Measurements from ENCODE around the gene RPL19.

Gene RPL19

DNA sequence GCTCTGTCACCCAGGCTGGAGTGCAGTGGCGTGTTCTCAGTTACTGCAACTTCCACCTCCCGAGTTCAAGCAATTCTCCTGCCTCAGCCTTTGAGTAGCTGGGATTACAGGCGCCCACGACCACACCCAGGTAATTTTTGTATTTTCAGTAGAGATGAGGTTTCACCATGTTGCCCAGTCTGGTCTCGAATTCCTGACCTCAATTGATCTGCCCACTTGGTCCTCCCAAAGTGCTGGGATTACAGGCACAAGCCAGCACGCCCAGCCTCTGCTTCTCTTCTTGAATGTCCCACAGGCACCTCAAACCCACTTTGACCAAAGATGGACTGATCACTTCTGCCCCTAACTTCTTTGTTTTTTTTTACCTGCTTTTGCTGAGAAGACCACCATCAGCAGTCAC, 29.5 kb upstream of the RPL19 start:
- in situ Hi-C loops (cut with MboI; ENCODE audit: low sequenced_read_pairs), result no loop called here

GRCh38 chr17:39171933-39172332, 28.1 kb upstream of the RPL19 start:
- in situ Hi-C loops (cut with MboI; ENCODE audit: low sequenced_read_pairs), result no loop called here

DNA sequence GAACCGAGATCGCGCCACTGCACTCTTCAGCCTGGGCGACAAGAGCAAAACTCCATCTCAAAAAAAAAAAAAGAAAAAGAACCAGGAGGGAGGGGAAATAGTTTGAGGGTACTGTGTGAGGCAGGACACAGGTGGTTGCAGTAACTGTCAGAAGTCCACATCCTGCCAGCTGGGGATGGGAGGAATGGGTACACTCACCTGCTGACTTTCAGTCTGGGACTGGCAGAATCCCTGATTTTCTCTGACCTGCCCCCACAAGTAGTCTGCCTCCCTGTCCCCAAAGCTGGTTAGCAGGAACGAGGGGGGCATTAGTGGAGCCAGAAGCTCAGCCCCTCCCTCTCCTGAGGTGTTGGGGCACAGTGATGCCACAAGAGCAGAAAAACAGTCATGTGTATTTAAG, 27.0 kb upstream of the RPL19 start:
- in situ Hi-C loops (cut with MboI; ENCODE audit: low sequenced_read_pairs), result no loop called here

- in situ Hi-C loops (cut with MboI; ENCODE audit: low sequenced_read_pairs), result no loop called here
Observed at GRCh38 chr17:39173526-39174274, 26.4 kb upstream of the RPL19 start.

GRCh38 chr17:39174920-39175694, 25.0 kb upstream of the RPL19 start:
- in situ Hi-C loops (cut with MboI; ENCODE audit: low sequenced_read_pairs), result no loop called here

- in situ Hi-C loops (cut with MboI; ENCODE audit: low sequenced_read_pairs), result no loop called here
Observed at GRCh38 chr17:39175695-39176093, 24.4 kb upstream of the RPL19 start.

GRCh38 chr17:39177256-39177655, 22.8 kb upstream of the RPL19 start:
- in situ Hi-C loops (cut with MboI; ENCODE audit: low sequenced_read_pairs), result no loop called here

DNA sequence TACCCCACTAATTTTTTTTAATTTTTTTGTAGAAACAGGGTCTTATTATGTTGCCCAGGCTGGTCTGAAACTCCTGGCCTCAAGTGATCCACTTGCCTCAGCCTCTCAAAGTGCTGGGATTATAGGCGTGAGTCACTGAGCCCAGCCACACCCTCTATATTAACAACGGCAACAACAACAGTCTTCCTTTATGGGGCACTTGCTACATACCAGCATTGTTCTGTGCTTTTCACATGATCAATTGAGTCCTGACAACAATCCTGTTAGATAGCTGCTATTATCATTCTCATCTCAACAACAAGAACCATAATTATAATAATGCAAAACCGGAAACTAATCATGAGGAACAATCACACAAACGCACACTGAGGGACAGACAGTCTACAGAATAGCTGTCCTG, 21.5 kb upstream of the RPL19 start:
- in situ Hi-C loops (cut with MboI; ENCODE audit: low sequenced_read_pairs), result no loop called here

DNA sequence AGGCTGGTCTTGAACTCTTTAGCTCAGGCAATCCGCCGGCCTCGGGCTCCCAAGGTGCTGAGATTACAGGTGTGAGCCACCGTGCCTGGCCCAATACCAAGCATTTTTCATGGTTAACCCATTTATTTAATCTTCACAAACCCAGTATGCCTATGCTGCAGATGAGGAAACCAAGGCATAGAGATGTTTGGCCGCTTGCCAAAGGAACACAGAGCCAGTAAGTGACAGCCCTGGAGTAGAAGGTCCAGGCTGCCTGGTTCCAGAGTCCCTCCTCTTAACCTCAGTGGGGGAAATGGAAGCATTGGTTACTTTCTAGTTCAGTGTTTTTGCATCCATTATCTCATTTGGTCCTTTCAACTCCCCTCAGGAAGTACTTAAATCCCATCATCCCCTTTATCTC, 18.8 kb upstream of the RPL19 start:
- in situ Hi-C loops (cut with MboI; ENCODE audit: low sequenced_read_pairs), result no loop called here

GRCh38 chr17:39183045-39183444, 17.0 kb upstream of the RPL19 start:
- in situ Hi-C loops (cut with MboI; ENCODE audit: low sequenced_read_pairs), result no loop called here

- in situ Hi-C loops (cut with MboI; ENCODE audit: low sequenced_read_pairs), result no loop called here
Observed at GRCh38 chr17:39183720-39184119, 16.4 kb upstream of the RPL19 start.

DNA sequence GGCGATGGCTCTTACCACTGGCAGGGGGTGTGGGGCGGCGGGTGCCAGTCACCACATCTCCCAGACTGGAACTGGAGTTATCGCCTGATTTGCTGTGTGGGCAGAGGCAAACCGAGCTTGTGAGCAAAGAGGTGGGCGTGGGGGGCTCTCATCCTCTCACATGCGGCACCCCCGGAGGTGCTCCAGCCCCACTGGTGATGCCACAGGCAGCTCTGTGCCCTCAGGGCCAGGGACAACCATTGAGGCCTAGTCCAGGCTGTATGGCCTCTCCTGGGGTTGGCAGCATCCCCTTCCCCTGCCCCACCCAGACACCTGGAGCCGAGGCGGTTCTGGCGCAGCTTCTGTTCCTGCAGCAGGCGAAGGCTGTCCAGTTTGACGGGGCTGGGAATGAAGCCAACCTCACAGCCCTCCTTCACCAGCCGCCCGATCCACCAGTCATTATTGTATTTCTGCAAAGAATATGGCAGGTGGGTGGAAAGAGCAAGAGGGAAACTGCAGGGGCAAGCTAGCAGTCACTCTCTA, 13.5 kb upstream of the RPL19 start:
- in situ Hi-C loops (cut with MboI; ENCODE audit: low sequenced_read_pairs), result no loop called here

DNA sequence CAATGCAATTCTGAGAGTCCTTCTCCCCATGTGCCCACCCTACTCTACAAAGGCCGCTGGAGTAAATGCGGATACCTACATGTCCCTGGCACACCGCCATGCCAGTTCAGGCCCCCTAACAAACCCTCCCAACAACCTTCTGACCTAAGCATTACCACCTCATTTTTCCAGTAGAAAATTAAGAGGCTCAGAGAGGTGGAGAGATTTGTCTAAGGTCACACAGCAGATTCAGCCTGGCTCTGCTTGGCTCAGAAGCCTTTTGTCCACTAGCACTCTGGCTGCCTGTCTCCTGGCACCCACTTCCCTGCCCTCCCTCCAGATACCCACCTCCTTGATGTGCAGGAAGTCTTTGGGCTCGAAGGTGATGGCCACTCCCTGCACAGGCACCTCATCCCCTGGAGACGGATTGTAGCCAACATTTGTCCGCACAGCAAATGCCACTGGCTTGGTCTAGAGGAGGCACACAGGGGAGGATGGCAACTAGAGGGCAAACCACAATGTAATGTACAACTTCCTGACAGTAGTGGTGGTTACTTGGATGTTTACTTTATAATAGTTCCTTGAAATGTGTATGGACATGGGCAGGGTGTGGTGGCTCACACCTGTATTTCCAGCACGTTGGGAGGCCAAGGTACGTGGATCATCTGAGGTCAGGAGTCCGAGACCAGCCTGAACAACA, 12.8 kb upstream of the RPL19 start:
- in situ Hi-C loops (cut with MboI; ENCODE audit: low sequenced_read_pairs), result no loop called here

GRCh38 chr17:39191750-39192510, 8.2 kb upstream of the RPL19 start:
- in situ Hi-C loops (cut with MboI; ENCODE audit: low sequenced_read_pairs), result no loop called here

GRCh38 chr17:39192901-39193300, 7.2 kb upstream of the RPL19 start:
- in situ Hi-C loops (cut with MboI; ENCODE audit: low sequenced_read_pairs), result no loop called here

DNA sequence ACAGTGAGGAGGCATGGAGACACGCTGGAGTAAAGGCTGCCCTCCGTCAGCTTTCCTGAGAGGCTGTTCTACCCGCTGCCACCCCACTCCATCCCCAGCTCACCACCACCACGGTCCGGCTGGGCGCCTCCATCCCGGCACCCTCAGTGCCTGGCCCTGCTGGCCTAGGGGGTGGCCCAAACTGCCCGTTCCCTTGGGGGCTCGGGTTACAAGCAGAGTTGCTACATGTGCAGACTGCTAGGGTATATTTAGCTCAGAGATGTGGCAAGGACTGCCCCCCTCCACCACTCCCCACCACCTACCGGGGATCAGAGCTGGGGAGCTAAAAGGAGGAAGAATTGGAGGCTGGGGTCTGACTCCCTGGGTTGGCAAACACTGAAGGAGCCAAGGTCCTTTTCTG, 6.7 kb upstream of the RPL19 start:
- in situ Hi-C loops (cut with MboI; ENCODE audit: low sequenced_read_pairs), result no loop called here

DNA sequence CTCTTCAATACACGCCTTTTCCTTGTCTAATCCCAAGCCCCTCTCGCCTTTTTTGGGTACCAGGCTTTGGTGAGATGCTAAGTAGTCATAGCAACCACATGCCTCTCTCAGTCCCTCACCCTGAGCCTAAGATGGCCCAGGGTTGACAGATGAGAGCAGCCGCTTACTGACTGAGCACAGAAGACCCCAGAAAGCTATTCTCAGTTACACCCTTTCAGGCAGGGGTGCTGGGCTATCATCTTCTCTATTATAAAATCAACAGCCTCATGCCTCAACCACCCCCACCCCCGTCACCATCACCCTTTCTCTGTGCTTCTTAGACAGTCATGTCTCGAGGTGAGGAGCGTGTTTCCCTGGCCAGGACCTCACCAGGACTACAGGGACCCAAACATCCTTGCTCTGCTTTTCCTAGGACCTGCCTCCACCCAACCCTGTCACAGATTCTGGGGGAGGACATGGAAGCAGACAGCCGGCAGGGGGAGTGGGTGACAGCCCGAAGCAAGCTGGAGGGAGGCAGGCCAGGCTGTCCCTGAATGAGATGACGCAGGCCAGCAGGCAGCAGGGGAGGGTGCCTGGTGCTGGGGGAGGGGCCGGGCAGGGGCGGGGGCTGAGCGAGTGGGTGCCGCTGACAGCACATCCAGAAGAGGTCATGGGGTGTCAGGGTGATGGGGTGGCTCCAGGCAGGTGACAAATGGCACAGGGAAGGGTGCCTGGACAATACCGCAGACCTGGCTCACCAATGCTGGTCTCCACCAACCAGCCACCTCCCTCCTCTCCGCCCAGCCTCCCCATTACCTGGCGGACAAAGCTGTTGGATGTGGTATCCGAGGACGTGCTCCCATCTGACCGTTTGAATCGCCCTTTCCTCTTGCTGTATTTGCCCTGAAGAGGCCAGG, 5.7 kb upstream of the RPL19 start:
- in situ Hi-C loops (cut with MboI; ENCODE audit: low sequenced_read_pairs), result no loop called here

GRCh38 chr17:39194985-39195524, 5.0 kb upstream of the RPL19 start:
- in situ Hi-C loops (cut with MboI; ENCODE audit: low sequenced_read_pairs), result no loop called here

DNA sequence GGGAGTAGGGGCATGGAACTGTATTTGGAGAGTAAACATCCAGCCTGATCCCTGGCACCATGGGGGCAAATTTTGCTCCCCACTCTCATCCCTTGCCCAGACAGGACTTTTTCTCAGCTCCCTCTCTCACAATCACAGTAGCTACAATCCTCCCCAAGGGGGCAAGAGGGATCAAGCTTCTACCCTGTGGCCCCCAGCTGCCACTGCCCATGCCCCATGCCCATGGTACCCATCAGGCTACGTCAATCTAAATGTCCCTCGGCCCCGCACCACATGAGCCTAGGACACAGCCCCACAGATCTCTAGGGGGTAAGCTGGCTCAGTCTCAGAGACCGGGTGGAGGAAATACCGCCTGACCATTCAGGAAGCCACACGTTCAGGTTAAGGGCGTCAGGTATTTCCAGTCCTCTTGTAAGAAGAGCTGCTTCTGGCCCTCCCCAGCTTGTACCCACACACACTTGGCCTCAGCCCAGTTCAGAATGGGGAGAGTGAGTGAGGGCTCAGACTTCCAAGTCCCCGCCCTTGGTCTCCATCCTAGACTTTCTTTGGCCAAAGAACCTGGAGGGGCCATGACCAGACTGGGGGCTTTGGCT, 4.4 kb upstream of the RPL19 start:
- in situ Hi-C loops (cut with MboI; ENCODE audit: low sequenced_read_pairs), result no loop called here

All from HL-60/S4 treated with retinoic acid at 250 ng/mL for 4 days and 3 days (cell line).